ENCODE data around the gene DUSP9. TPM values are rescaled to one million over a fixed set of nuclear protein-coding genes. Genes with fewer than 3 reads are reported as not detected.

The DUSP9 gene
- total RNA-seq, 1 experiment from 2014 or later = 14.2 TPM

DNA sequence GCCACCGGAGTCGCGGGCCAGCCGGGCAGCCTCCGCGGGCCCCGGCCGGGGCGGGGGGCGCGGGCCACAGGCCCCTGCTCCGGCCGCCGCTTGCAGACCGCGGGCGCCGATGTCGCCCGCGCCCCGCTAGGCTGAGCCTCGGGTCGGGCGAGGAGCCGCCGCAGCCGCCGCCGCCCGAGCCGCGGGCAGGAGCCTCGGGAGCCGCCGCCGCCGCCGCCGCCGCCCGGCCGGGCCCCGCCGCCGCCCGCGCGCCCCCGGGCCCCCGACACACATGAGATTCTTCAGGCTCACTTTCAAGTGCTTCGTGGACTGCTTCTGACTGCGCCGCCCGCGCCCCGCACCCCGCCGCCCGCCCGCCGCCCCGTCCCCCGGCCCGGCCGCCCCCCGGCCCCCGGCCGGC, 41.1 kb downstream of the DUSP9 start (continued):
- TF ChIP-seq, protein P1, sequence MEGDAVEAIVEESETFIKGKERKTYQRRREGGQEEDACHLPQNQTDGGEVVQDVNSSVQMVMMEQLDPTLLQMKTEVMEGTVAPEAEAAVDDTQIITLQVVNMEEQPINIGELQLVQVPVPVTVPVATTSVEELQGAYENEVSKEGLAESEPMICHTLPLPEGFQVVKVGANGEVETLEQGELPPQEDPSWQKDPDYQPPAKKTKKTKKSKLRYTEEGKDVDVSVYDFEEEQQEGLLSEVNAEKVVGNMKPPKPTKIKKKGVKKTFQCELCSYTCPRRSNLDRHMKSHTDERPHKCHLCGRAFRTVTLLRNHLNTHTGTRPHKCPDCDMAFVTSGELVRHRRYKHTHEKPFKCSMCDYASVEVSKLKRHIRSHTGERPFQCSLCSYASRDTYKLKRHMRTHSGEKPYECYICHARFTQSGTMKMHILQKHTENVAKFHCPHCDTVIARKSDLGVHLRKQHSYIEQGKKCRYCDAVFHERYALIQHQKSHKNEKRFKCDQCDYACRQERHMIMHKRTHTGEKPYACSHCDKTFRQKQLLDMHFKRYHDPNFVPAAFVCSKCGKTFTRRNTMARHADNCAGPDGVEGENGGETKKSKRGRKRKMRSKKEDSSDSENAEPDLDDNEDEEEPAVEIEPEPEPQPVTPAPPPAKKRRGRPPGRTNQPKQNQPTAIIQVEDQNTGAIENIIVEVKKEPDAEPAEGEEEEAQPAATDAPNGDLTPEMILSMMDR (IDR thresholded peaks at IDR 0.05 in 2 of 3, conservative IDR thresholded peaks at IDR 0.05 in 1 of 3; ENCODE audit: borderline replicate concordance in 1 of 3, insufficient read depth in 1 of 3, low read depth in 2 of 3, low read length in 2 of 3) = no peak
- no peak for TF ChIP-seq EGR1 (IDR thresholded peaks at IDR 0.05; ENCODE audit: low read depth)

DNA sequence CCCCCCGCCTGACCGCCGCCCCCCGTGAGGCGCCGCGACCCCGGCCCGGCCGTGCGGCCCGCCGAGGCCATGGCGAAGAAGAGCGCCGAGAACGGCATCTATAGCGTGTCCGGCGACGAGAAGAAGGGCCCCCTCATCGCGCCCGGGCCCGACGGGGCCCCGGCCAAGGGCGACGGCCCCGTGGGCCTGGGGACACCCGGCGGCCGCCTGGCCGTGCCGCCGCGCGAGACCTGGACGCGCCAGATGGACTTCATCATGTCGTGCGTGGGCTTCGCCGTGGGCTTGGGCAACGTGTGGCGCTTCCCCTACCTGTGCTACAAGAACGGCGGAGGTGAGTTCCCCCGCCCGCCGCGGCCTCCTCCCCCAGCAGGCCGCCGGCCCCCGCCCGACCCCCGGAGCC, 41.5 kb downstream of the DUSP9 start:
- Histone ChIP-seq H3K27ac (ENCODE audit: low read depth, low read length) (peak overlapping the region; percentile 74; the same call in 1 of the 2 replicates), H3K9me2 (ENCODE audit: insufficient read depth) (no peaks in the 10 kb centered on the region), H3K4me3 (replicated peaks in 1 of 2; ENCODE audit: low read depth in 1 of 2, low read length in 2 of 2) (peak overlapping the region; percentile 40 to 54), H2AFZ (ENCODE audit: low read depth, low read length, poor library complexity, severe bottlenecking) (no peak overlapping the region), H3K27me3 (ENCODE audit: insufficient read depth, low read length) (no peaks in the 10 kb centered on the region), H3K36me3 (ENCODE audit: control insufficient read depth in 1 of 2, insufficient read depth in 2 of 2, low read length in 2 of 2) (no peaks in the 10 kb centered on the region), H3K9ac (ENCODE audit: low read length) (peak overlapping the region; percentile 63), H3K79me2 (ENCODE audit: insufficient read depth, low read length) (peaks cover 22% of the 10 kb centered on the region), H3K4me1 (ENCODE audit: control insufficient read depth in 1 of 2, insufficient read depth in 2 of 2, low read length in 2 of 2) (peaks cover 4 to 24% of the 10 kb centered on the region in 2 experiments; a peak in 3 of 4 replicates), H3K9me3 (ENCODE audit: control insufficient read depth in 1 of 2, insufficient read depth in 1 of 2, low read depth in 1 of 2, low read length in 2 of 2) (no peaks in the 10 kb centered on the region), H3K4me2 (ENCODE audit: low read length) (peak overlapping the region; percentile 41), H4K20me1 (ENCODE audit: insufficient read depth) (no peaks in the 10 kb centered on the region)
- TF ChIP-seq ZNF274 (IDR thresholded peaks at IDR 0.05; ENCODE audit: low read depth, low read length) (no peak), EZH2phosphoT487 (IDR thresholded peaks at IDR 0.05; ENCODE audit: borderline replicate concordance) (no peak), SRF (IDR thresholded peaks at IDR 0.05; ENCODE audit: low read depth) (no peak), FOSL1 (IDR thresholded peaks at IDR 0.05; ENCODE audit: low read depth) (no peak), JUND (IDR thresholded peaks at IDR 0.05) (no peak), EZH2 (IDR thresholded peaks at IDR 0.05) (no peak), CBX3 (IDR thresholded peaks at IDR 0.05; ENCODE audit: low read depth) (no peak), ELF1 (IDR thresholded peaks at IDR 0.05; ENCODE audit: borderline replicate concordance, low read depth) (no peak), SIN3A (IDR thresholded peaks at IDR 0.05; ENCODE audit: low read depth) (no peak)
- TF ChIP-seq, protein P1 (IDR thresholded peaks at IDR 0.05 in 2 of 3, conservative IDR thresholded peaks at IDR 0.05 in 1 of 3; ENCODE audit: borderline replicate concordance in 1 of 3, insufficient read depth in 1 of 3, low read depth in 2 of 3, low read length in 2 of 3) = no peak
- TF ChIP-seq, protein P2, sequence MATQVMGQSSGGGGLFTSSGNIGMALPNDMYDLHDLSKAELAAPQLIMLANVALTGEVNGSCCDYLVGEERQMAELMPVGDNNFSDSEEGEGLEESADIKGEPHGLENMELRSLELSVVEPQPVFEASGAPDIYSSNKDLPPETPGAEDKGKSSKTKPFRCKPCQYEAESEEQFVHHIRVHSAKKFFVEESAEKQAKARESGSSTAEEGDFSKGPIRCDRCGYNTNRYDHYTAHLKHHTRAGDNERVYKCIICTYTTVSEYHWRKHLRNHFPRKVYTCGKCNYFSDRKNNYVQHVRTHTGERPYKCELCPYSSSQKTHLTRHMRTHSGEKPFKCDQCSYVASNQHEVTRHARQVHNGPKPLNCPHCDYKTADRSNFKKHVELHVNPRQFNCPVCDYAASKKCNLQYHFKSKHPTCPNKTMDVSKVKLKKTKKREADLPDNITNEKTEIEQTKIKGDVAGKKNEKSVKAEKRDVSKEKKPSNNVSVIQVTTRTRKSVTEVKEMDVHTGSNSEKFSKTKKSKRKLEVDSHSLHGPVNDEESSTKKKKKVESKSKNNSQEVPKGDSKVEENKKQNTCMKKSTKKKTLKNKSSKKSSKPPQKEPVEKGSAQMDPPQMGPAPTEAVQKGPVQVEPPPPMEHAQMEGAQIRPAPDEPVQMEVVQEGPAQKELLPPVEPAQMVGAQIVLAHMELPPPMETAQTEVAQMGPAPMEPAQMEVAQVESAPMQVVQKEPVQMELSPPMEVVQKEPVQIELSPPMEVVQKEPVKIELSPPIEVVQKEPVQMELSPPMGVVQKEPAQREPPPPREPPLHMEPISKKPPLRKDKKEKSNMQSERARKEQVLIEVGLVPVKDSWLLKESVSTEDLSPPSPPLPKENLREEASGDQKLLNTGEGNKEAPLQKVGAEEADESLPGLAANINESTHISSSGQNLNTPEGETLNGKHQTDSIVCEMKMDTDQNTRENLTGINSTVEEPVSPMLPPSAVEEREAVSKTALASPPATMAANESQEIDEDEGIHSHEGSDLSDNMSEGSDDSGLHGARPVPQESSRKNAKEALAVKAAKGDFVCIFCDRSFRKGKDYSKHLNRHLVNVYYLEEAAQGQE (IDR thresholded peaks at IDR 0.05; ENCODE audit: low read depth) = no peak
- no TSS peak for BruUV-seq (replicated peaks)
- ATAC-seq (peak; percentile 1; the same call in 1 of the 2 replicates), DNase-seq (ENCODE audit: low read depth, low spot score) (no peak)
- RAD21 ChIA-PET (ENCODE audit: low non-redundant PET in 1 of 2, low total read pairs in 2 of 2, uncharacterized antibody in 2 of 2, unreplicated experiment in 2 of 2) = no interaction called here
- POLR2A ChIA-PET = no interaction called here
- intact Hi-C loops (cut with micrococcal nuclease) = no loop called here
- CTCF ChIA-PET = no interaction called here

Measured in HCT116 (cell line).